ENCODE data around the gene NEK7.

NEK7 gene

GRCh38 chr1:198245379-198245778 is 88.6 kb downstream of the NEK7 start:
- Histone ChIP-seq H3K9ac (ENCODE audit: low read depth in 1 of 2, low read length in 2 of 2) (no peak overlapping the region), H3K9me3 (ENCODE audit: control insufficient read depth in 1 of 2, low read length in 2 of 2) (no peaks in the 10 kb centered on the region), H3K4me3 (ENCODE audit: low read depth in 1 of 2, low read length in 2 of 2) (no peak overlapping the region), H3K27me3 (ENCODE audit: control insufficient read depth in 1 of 2, insufficient read depth in 2 of 2, low read length in 2 of 2) (no peaks in the 10 kb centered on the region), H3K36me3 (ENCODE audit: control insufficient read depth in 1 of 2, insufficient read depth in 2 of 2, low read length in 2 of 2) (peaks cover 0 to 5% of the 10 kb centered on the region in 2 donors), H3K4me1 (ENCODE audit: control insufficient read depth in 1 of 2, insufficient read depth in 2 of 2, low read length in 2 of 2) (peaks cover 0 to 4% of the 10 kb centered on the region in 2 donors), H3K27ac (ENCODE audit: low read depth, low read length) (no peak overlapping the region)

- Histone ChIP-seq H3K36me3 (ENCODE audit: control insufficient read depth in 1 of 2, insufficient read depth in 2 of 2, low read length in 2 of 2) (peaks cover 0 to 5% of the 10 kb centered on the region in 2 donors), H3K27ac (ENCODE audit: low read depth, low read length) (no peak overlapping the region)
These were observed 89.5 kb downstream of the NEK7 start for GRCh38 chr1:198246337-198246736.

DNA sequence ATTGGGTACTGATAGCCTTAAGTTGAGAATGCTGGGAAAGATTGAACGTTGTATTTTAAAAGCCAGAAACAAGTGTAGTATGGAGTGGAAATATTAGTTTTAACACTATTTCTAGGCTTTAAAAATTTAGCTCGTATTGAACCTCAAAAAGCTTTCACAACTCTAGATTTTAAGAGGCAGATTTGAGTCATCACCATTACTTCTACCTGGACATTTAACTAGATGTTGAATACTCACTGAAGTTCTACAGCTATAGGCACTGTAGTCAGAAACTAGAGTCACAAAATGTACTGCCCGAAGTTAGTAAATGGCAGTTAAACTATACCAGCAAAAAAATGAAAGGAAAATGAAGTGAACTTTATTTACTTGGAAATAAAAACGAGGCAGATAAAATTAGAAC is 96.5 kb downstream of the NEK7 start:
- Histone ChIP-seq H3K9me3 (ENCODE audit: control insufficient read depth in 1 of 2, low read length in 2 of 2) (no peaks in the 10 kb centered on the region), H3K4me1 (ENCODE audit: control insufficient read depth in 1 of 2, insufficient read depth in 2 of 2, low read length in 2 of 2) (peaks cover 0 to 5% of the 10 kb centered on the region in 2 donors), H3K27me3 (ENCODE audit: control insufficient read depth in 1 of 2, insufficient read depth in 2 of 2, low read length in 2 of 2) (no peaks in the 10 kb centered on the region), H3K4me3 (ENCODE audit: low read depth in 1 of 2, low read length in 2 of 2) (no peak overlapping the region), H3K27ac (ENCODE audit: low read depth, low read length) (no peak overlapping the region), H3K9ac (ENCODE audit: low read depth in 1 of 2, low read length in 2 of 2) (no peak overlapping the region), H3K36me3 (ENCODE audit: control insufficient read depth in 1 of 2, insufficient read depth in 2 of 2, low read length in 2 of 2) (peaks cover 0 to 2% of the 10 kb centered on the region in 2 donors)

More at GRCh38 chr1:198246337-198246736, 89.5 kb downstream of the NEK7 start:
- Histone ChIP-seq H3K4me1 (ENCODE audit: control insufficient read depth in 1 of 2, insufficient read depth in 2 of 2, low read length in 2 of 2) (peaks cover 0 to 4% of the 10 kb centered on the region in 2 donors), H3K27me3 (ENCODE audit: control insufficient read depth in 1 of 2, insufficient read depth in 2 of 2, low read length in 2 of 2) (no peaks in the 10 kb centered on the region), H3K9ac (ENCODE audit: low read depth in 1 of 2, low read length in 2 of 2) (no peak overlapping the region), H3K9me3 (ENCODE audit: control insufficient read depth in 1 of 2, low read length in 2 of 2) (no peaks in the 10 kb centered on the region), H3K4me3 (ENCODE audit: low read depth in 1 of 2, low read length in 2 of 2) (no peak overlapping the region)

GRCh38 chr1:198253668-198254067 is 96.9 kb downstream of the NEK7 start:
- Histone ChIP-seq H3K27ac (ENCODE audit: low read depth, low read length) (no peak overlapping the region), H3K9ac (ENCODE audit: low read depth in 1 of 2, low read length in 2 of 2) (no peak overlapping the region), H3K4me3 (ENCODE audit: low read depth in 1 of 2, low read length in 2 of 2) (no peak overlapping the region), H3K36me3 (ENCODE audit: control insufficient read depth in 1 of 2, insufficient read depth in 2 of 2, low read length in 2 of 2) (no peaks in the 10 kb centered on the region), H3K9me3 (ENCODE audit: control insufficient read depth in 1 of 2, low read length in 2 of 2) (no peaks in the 10 kb centered on the region), H3K27me3 (ENCODE audit: control insufficient read depth in 1 of 2, insufficient read depth in 2 of 2, low read length in 2 of 2) (no peaks in the 10 kb centered on the region), H3K4me1 (ENCODE audit: control insufficient read depth in 1 of 2, insufficient read depth in 2 of 2, low read length in 2 of 2) (peaks cover 0 to 5% of the 10 kb centered on the region in 2 donors)

DNA sequence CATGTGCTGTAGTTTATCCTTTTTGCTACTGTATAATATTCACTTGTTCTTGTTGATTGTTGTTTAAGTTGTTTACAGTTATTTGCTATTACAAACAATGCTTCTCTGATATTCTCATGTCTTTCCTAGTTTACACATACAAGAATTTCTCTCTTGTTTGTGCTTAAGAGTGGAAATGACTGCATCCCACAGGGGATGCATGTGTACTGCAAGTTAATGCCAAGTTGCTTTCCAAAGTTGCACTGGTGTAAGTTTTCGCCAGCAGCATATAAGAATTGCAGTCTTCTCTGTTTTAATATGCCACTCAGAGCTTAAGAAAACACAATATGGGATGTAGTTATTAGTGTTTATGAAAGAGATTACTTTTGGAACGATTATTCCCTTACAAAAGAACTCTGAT is 97.7 kb downstream of the NEK7 start:
- Histone ChIP-seq H3K9ac (ENCODE audit: low read depth in 1 of 2, low read length in 2 of 2) (no peak overlapping the region), H3K27me3 (ENCODE audit: control insufficient read depth in 1 of 2, insufficient read depth in 2 of 2, low read length in 2 of 2) (no peaks in the 10 kb centered on the region), H3K36me3 (ENCODE audit: control insufficient read depth in 1 of 2, insufficient read depth in 2 of 2, low read length in 2 of 2) (no peaks in the 10 kb centered on the region), H3K4me1 (ENCODE audit: control insufficient read depth in 1 of 2, insufficient read depth in 2 of 2, low read length in 2 of 2) (peaks cover 0 to 5% of the 10 kb centered on the region in 2 donors), H3K9me3 (ENCODE audit: control insufficient read depth in 1 of 2, low read length in 2 of 2) (no peaks in the 10 kb centered on the region), H3K4me3 (ENCODE audit: low read depth in 1 of 2, low read length in 2 of 2) (no peak overlapping the region), H3K27ac (ENCODE audit: low read depth, low read length) (no peak overlapping the region)

- Histone ChIP-seq H3K36me3 (ENCODE audit: control insufficient read depth in 1 of 2, insufficient read depth in 2 of 2, low read length in 2 of 2) (no peaks in the 10 kb centered on the region), H3K27ac (ENCODE audit: low read depth, low read length) (no peak overlapping the region), H3K9me3 (ENCODE audit: control insufficient read depth in 1 of 2, low read length in 2 of 2) (no peaks in the 10 kb centered on the region), H3K27me3 (ENCODE audit: control insufficient read depth in 1 of 2, insufficient read depth in 2 of 2, low read length in 2 of 2) (no peaks in the 10 kb centered on the region), H3K4me1 (ENCODE audit: control insufficient read depth in 1 of 2, insufficient read depth in 2 of 2, low read length in 2 of 2) (peaks cover 0 to 5% of the 10 kb centered on the region in 2 donors), H3K9ac (ENCODE audit: low read depth in 1 of 2, low read length in 2 of 2) (no peak overlapping the region), H3K4me3 (ENCODE audit: low read depth in 1 of 2, low read length in 2 of 2) (no peak overlapping the region)
These were observed 98.2 kb downstream of the NEK7 start for GRCh38 chr1:198254948-198255347.

- Histone ChIP-seq H3K4me1 (ENCODE audit: control insufficient read depth in 1 of 2, insufficient read depth in 2 of 2, low read length in 2 of 2) (peaks cover 0 to 5% of the 10 kb centered on the region in 2 donors), H3K27ac (ENCODE audit: low read depth, low read length) (no peak overlapping the region), H3K9me3 (ENCODE audit: control insufficient read depth in 1 of 2, low read length in 2 of 2) (no peaks in the 10 kb centered on the region), H3K36me3 (ENCODE audit: control insufficient read depth in 1 of 2, insufficient read depth in 2 of 2, low read length in 2 of 2) (no peaks in the 10 kb centered on the region), H3K9ac (ENCODE audit: low read depth in 1 of 2, low read length in 2 of 2) (no peak overlapping the region), H3K27me3 (ENCODE audit: control insufficient read depth in 1 of 2, insufficient read depth in 2 of 2, low read length in 2 of 2) (no peaks in the 10 kb centered on the region), H3K4me3 (ENCODE audit: low read depth in 1 of 2, low read length in 2 of 2) (no peak overlapping the region)
These were observed 99.0 kb downstream of the NEK7 start for GRCh38 chr1:198255784-198256183.

GRCh38 chr1:198258491-198258890 is 101.7 kb downstream of the NEK7 start:
- Histone ChIP-seq H3K9me3 (ENCODE audit: control insufficient read depth in 1 of 2, low read length in 2 of 2) (no peaks in the 10 kb centered on the region), H3K27me3 (ENCODE audit: control insufficient read depth in 1 of 2, insufficient read depth in 2 of 2, low read length in 2 of 2) (no peaks in the 10 kb centered on the region), H3K4me1 (ENCODE audit: control insufficient read depth in 1 of 2, insufficient read depth in 2 of 2, low read length in 2 of 2) (peaks cover 0 to 3% of the 10 kb centered on the region in 2 donors), H3K9ac (ENCODE audit: low read depth in 1 of 2, low read length in 2 of 2) (no peak overlapping the region), H3K36me3 (ENCODE audit: control insufficient read depth in 1 of 2, insufficient read depth in 2 of 2, low read length in 2 of 2) (no peaks in the 10 kb centered on the region), H3K27ac (ENCODE audit: low read depth, low read length) (no peak overlapping the region), H3K4me3 (ENCODE audit: low read depth in 1 of 2, low read length in 2 of 2) (no peak overlapping the region)

DNA sequence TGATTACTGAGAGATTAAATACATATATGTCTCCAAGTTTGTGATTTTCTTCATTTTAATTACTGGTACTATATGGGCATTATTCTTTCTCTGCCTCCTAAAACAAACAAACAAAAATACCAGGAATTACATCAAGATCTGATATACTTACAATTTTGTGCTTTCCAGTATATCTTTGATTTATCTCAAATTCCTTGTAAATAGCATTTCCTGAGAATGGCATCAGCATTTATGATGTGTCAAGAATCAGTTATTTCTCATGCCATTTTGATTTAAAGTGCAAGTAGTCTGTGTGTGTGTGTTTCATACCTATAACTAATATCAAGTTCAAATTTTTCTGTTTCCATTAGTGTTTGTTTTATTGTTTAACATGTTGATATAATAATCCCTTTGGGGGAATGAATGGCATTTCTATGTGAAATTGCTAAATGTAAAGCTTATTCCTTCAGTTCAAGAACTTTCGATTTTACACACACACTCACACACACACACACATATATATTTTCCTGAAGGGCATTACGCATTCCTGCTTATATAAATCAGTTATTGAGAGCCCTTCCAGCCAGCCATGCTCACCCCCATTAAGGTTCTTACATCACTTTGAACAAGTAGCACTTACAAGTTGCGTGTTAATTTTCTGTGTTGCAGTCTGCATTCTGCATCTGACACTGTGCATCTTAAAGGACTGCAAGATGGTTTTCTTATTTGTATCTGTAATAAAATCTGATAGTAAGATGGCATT is 102.7 kb downstream of the NEK7 start:
- no peaks in the 10 kb centered on the region for H3K27me3 ChIP-seq (ENCODE audit: control insufficient read depth in 1 of 2, insufficient read depth in 2 of 2, low read length in 2 of 2)
- H3K27ac ChIP-seq (ENCODE audit: low read depth, low read length): no peak overlapping the region
- H3K4me1 ChIP-seq (ENCODE audit: control insufficient read depth in 1 of 2, insufficient read depth in 2 of 2, low read length in 2 of 2): no peaks in the 10 kb centered on the region
- H3K4me3 ChIP-seq (ENCODE audit: low read depth in 1 of 2, low read length in 2 of 2): no peak overlapping the region
- no peaks in the 10 kb centered on the region for H3K36me3 ChIP-seq (ENCODE audit: control insufficient read depth in 1 of 2, insufficient read depth in 2 of 2, low read length in 2 of 2)
- H3K9me3 ChIP-seq (ENCODE audit: control insufficient read depth in 1 of 2, low read length in 2 of 2): no peaks in the 10 kb centered on the region
- no peak overlapping the region for H3K9ac ChIP-seq (ENCODE audit: low read depth in 1 of 2, low read length in 2 of 2)

DNA sequence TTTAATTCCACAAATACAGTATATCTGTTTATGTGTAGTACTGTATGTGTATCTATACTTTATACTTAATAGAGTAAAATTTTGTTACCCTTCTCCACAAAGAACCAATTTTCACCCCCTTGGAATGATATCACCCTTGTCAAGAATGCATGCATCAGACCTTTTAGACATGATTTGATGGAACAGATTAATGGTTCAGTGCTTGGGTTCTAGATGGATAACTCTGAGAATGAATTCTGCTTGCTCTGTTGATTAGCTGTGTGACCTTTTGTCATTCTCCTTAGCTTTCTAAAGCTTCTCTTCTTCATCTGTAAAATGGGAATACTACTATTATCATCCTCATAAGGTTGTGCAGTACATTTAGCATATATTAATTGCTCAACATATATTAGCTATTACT is 105.1 kb downstream of the NEK7 start:
- H3K4me1 ChIP-seq (ENCODE audit: control insufficient read depth in 1 of 2, insufficient read depth in 2 of 2, low read length in 2 of 2): no peaks in the 10 kb centered on the region
- no peaks in the 10 kb centered on the region for H3K27me3 ChIP-seq (ENCODE audit: control insufficient read depth in 1 of 2, insufficient read depth in 2 of 2, low read length in 2 of 2)
- H3K4me3 ChIP-seq (ENCODE audit: low read depth in 1 of 2, low read length in 2 of 2): no peak overlapping the region
- H3K36me3 ChIP-seq (ENCODE audit: control insufficient read depth in 1 of 2, insufficient read depth in 2 of 2, low read length in 2 of 2): no peaks in the 10 kb centered on the region
- H3K9me3 ChIP-seq (ENCODE audit: control insufficient read depth in 1 of 2, low read length in 2 of 2): no peaks in the 10 kb centered on the region
- H3K27ac ChIP-seq (ENCODE audit: low read depth, low read length): no peak overlapping the region
- H3K9ac ChIP-seq (ENCODE audit: low read depth in 1 of 2, low read length in 2 of 2): no peak overlapping the region

Measured in duodenal mucosa (tissue), 2 donors.